Measurements from ENCODE around the gene IRAG1. TPM values are rescaled to one million over a fixed set of nuclear protein-coding genes. Genes with fewer than 3 reads are reported as not detected.

The IRAG1 gene
- 1 to 10 TPM in 1 of 5 experiments, under 1 TPM in 1, not detected in 3; 0.11 to 1.4 TPM for total RNA-seq
- not detected for polyA plus RNA-seq
- not detected for total RNA-seq

GRCh38 chr11:10693509-10694081, at the start of gene IRAG1:
Gene IRAG1 (minus strand): TSS chr11:10693755. CDS start chr11:10693602, 153 bp downstream.
- Histone ChIP-seq H3K4me1 (ENCODE audit: control insufficient read depth in 2 of 2, insufficient read depth in 2 of 2, low read length in 2 of 2) (no peaks in the 10 kb centered on the region), H3K27me3 (ENCODE audit: control insufficient read depth in 2 of 2, insufficient read depth in 2 of 2, low read length in 2 of 2) (no peaks in the 10 kb centered on the region), H3K4me3 (ENCODE audit: low read length) (no peak within 1 kb of the TSS), H3K36me3 (ENCODE audit: control insufficient read depth in 2 of 3, insufficient read depth in 3 of 3, low read length in 3 of 3) (no peaks in the 10 kb centered on the region), H3K27ac (ENCODE audit: low read depth, low read length) (no peak within 1 kb of the TSS), H3K9me3 (ENCODE audit: control insufficient read depth in 2 of 3, low read length in 3 of 3) (no peaks in the 10 kb centered on the region)
- ChIA-PET POLR2A (no interaction called here), CTCF (interaction anchor here (0.5 kb wide), 1 partner anchor 34 kb away, joined by 3 read pairs; no protein-coding TSS in a partner anchor)
- peaks cover 0 to 6% (median 0%) of the 10 kb centered on the region in 7 donors for H3K4me1 Mint-ChIP-seq
- H3K27ac Mint-ChIP-seq = no peak within 1 kb of the TSS
- H3K36me3 Mint-ChIP-seq = peaks cover 0 to under 1% (median 0%) of the 10 kb centered on the region in 5 donors
- H3K27me3 Mint-ChIP-seq = peaks cover 0 to 36% (median 15%) of the 10 kb centered on the region in 5 donors
- ATAC-seq (no peak), DNase-seq (no peak)
- no peak within 1 kb of the TSS for H3K4me3 Mint-ChIP-seq
- intact Hi-C loops (cut with micrococcal nuclease) = no loop called here
- H3K9me3 Mint-ChIP-seq = peaks cover 0 to 7% (median 0%) of the 10 kb centered on the region in 11 donors

- ATAC-seq = peak; percentile 93
- H3K27me3 ChIP-seq (ENCODE audit: control insufficient read depth in 2 of 2, insufficient read depth in 2 of 2, low read length in 2 of 2) = no peaks in the 10 kb centered on the region
- no peaks in the 10 kb centered on the region for H3K36me3 ChIP-seq (ENCODE audit: control insufficient read depth in 2 of 3, insufficient read depth in 3 of 3, low read length in 3 of 3)
- Mint-ChIP-seq H3K4me1 (peaks cover 25 to 31% (median 28%) of the 10 kb centered on the region in 7 donors), H3K36me3 (no peaks in the 10 kb centered on the region), H3K27me3 (no peaks in the 10 kb centered on the region), H3K4me3 (peak overlapping the region in 9 of 10 donors; percentile 5 to 78 (median 69)), H3K27ac (peak overlapping the region; percentile 7 to 89 (median 65)), H3K9me3 (peaks cover 0 to 4% (median 0%) of the 10 kb centered on the region in 11 donors)
- peaks cover 26 to 35% of the 10 kb centered on the region in 2 donors for H3K4me1 ChIP-seq (ENCODE audit: control insufficient read depth in 2 of 2, insufficient read depth in 2 of 2, low read length in 2 of 2)
- POLR2A ChIA-PET = interaction anchor here (0.7 to 3.1 kb wide), 3 partner anchors 9 to 116 kb away, joined by 3 to 18 read pairs (median 3); partner anchors contain the start of gene CTR9
- intact Hi-C loops (cut with micrococcal nuclease) = loop anchor here in 1 of 2 donors (1.0 to 10.0 kb wide), 3 partner anchors 9 to 988 kb away; partner anchors contain the start of genes AMPD3 and CTR9
- peak in 1 of 9 donors; percentile 47 for DNase-seq
- CTCF ChIA-PET = interaction anchor here (0.8 kb wide), 1 partner anchor 15 kb away, joined by 3 read pairs; no protein-coding TSS in a partner anchor
- H3K27ac ChIP-seq (ENCODE audit: low read depth, low read length) = no peak overlapping the region
- H3K9me3 ChIP-seq (ENCODE audit: control insufficient read depth in 2 of 3, low read length in 3 of 3) = no peaks in the 10 kb centered on the region
- H3K4me3 ChIP-seq (ENCODE audit: low read length) = peak overlapping the region; percentile 18
Measured at GRCh38 chr11:10742460-10743208, 49.1 kb upstream of the IRAG1 start.

- H3K27me3 ChIP-seq (ENCODE audit: control insufficient read depth in 2 of 2, insufficient read depth in 2 of 2, low read length in 2 of 2) = no peaks in the 10 kb centered on the region
- Mint-ChIP-seq H3K27me3 (peaks cover 4 to 19% (median 12%) of the 10 kb centered on the region in 5 donors), H3K4me3 (peak overlapping the region in 8 of 10 donors; percentile 8 to 75 (median 62)), H3K27ac (peak overlapping the region in 5 of 9 donors; percentile 31 to 71 (median 59)), H3K36me3 (no peaks in the 10 kb centered on the region), H3K4me1 (peaks cover 5 to 13% (median 8%) of the 10 kb centered on the region in 7 donors), H3K9me3 (peaks cover 0 to 2% (median 0%) of the 10 kb centered on the region in 11 donors)
- POLR2A ChIA-PET = interaction anchor here (0.6 to 0.7 kb wide), 2 partner anchors 330 to 332 kb away, joined by 3 read pairs; no protein-coding TSS in a partner anchor
- H3K4me3 ChIP-seq (ENCODE audit: low read length) = no peak overlapping the region
- peaks cover 0 to 4% of the 10 kb centered on the region in 2 donors for H3K4me1 ChIP-seq (ENCODE audit: control insufficient read depth in 2 of 2, insufficient read depth in 2 of 2, low read length in 2 of 2)
- DNase-seq (peak; percentile 62 to 92 (median 77)), ATAC-seq (peak; percentile 100)
- CTCF ChIA-PET = interaction anchor here (0.6 to 3.6 kb wide), 10 partner anchors 11 to 333 kb away, joined by 3 to 24 read pairs (median 4); no protein-coding TSS in a partner anchor
- intact Hi-C loops (cut with micrococcal nuclease) = loop anchor here (1.0 to 5.0 kb wide), 9 partner anchors 81 to 528 kb away; partner anchors contain the start of genes RNF141 (in 2 of the 2) and ADM (in 1 of the 2)
- H3K36me3 ChIP-seq (ENCODE audit: control insufficient read depth in 2 of 3, insufficient read depth in 3 of 3, low read length in 3 of 3) = no peaks in the 10 kb centered on the region
- no peak overlapping the region for H3K27ac ChIP-seq (ENCODE audit: low read depth, low read length)
- H3K9me3 ChIP-seq (ENCODE audit: control insufficient read depth in 2 of 3, low read length in 3 of 3) = no peaks in the 10 kb centered on the region
Measured at GRCh38 chr11:10735481-10736475, 42.2 kb upstream of the IRAG1 start.

- Mint-ChIP-seq H3K4me3 (no peak overlapping the region), H3K27ac (no peak overlapping the region), H3K27me3 (peaks cover 4 to 24% (median 18%) of the 10 kb centered on the region in 5 donors), H3K9me3 (no peaks in the 10 kb centered on the region), H3K36me3 (peaks cover 0 to 2% (median 0%) of the 10 kb centered on the region in 5 donors), H3K4me1 (peaks cover 2 to 15% (median 12%) of the 10 kb centered on the region in 7 donors)
- DNase-seq (no peak), ATAC-seq (no peak)
- Histone ChIP-seq H3K4me1 (ENCODE audit: control insufficient read depth in 2 of 2, insufficient read depth in 2 of 2, low read length in 2 of 2) (peaks cover under 1 to 4% of the 10 kb centered on the region in 2 donors), H3K27me3 (ENCODE audit: control insufficient read depth in 2 of 2, insufficient read depth in 2 of 2, low read length in 2 of 2) (no peaks in the 10 kb centered on the region), H3K36me3 (ENCODE audit: control insufficient read depth in 2 of 3, insufficient read depth in 3 of 3, low read length in 3 of 3) (no peaks in the 10 kb centered on the region), H3K27ac (ENCODE audit: low read depth, low read length) (no peak overlapping the region), H3K4me3 (ENCODE audit: low read length) (no peak overlapping the region), H3K9me3 (ENCODE audit: control insufficient read depth in 2 of 3, low read length in 3 of 3) (no peaks in the 10 kb centered on the region)
- intact Hi-C loops (cut with micrococcal nuclease) = no loop called here
- POLR2A ChIA-PET = no interaction called here
- CTCF ChIA-PET = interaction anchor here (0.7 to 2.2 kb wide), 2 partner anchors 230 to 318 kb away, joined by 4 to 10 read pairs; no protein-coding TSS in a partner anchor
Measured at GRCh38 chr11:10731064-10731680, 37.6 kb upstream of the IRAG1 start.

GRCh38 chr11:10730151-10730550, 36.6 kb upstream of the IRAG1 start:
- peaks cover 0 to 11% of the 10 kb centered on the region in 2 donors for H3K4me1 ChIP-seq (ENCODE audit: control insufficient read depth in 2 of 2, insufficient read depth in 2 of 2, low read length in 2 of 2)
- no peaks in the 10 kb centered on the region for H3K27me3 ChIP-seq (ENCODE audit: control insufficient read depth in 2 of 2, insufficient read depth in 2 of 2, low read length in 2 of 2)
- CTCF ChIA-PET = interaction anchor here (0.5 to 0.6 kb wide), 2 partner anchors 879 to 1571 kb away, joined by 4 to 8 read pairs; no protein-coding TSS in a partner anchor
- intact Hi-C loops (cut with micrococcal nuclease) = no loop called here
- no peak overlapping the region for H3K27ac ChIP-seq (ENCODE audit: low read depth, low read length)
- no peak for DNase-seq
- POLR2A ChIA-PET = no interaction called here
- Mint-ChIP-seq H3K27me3 (peaks cover 4 to 24% (median 18%) of the 10 kb centered on the region in 5 donors), H3K9me3 (no peaks in the 10 kb centered on the region), H3K4me1 (peaks cover 9 to 19% (median 16%) of the 10 kb centered on the region in 7 donors), H3K27ac (no peak overlapping the region), H3K4me3 (no peak overlapping the region), H3K36me3 (peaks cover 0 to 2% (median 0%) of the 10 kb centered on the region in 5 donors)
- ATAC-seq = peak; percentile 42
- H3K36me3 ChIP-seq (ENCODE audit: control insufficient read depth in 2 of 3, insufficient read depth in 3 of 3, low read length in 3 of 3) = no peaks in the 10 kb centered on the region
- H3K4me3 ChIP-seq (ENCODE audit: low read length) = no peak overlapping the region
- H3K9me3 ChIP-seq (ENCODE audit: control insufficient read depth in 2 of 3, low read length in 3 of 3) = no peaks in the 10 kb centered on the region
